Measurements from ENCODE around the gene ILK.

The ILK gene

DNA sequence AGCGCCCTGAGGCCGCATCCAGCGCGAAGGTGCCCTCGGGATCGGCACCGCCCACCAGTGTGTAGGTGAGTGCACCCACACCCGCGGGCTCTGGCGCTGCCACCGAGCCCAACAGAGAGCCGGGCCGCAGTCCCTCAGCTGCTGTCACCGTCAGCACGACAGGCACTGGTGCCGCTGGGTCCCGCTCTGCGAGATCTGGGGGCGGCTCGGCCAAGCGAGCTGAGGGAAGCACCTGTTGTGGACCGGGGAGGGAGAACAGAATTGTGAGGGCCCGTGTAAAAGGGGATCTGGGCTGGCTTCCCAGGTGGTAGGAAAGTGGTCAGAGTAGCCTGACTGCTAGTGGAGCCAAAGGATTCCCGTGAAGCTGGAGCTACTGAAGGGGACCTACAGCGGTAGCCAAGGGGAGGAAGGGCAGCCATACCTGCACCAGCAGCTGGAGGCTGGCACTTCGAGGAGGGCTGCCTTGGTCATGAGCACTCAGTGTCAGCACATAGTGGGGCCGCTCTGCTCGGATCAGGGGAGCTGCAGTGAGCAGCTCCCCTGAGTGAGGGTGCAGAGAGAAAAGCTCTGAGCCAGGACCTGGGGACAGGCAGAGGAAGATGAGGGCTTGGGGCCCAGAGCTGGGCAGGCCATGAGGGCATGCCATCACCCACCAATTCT is 27.2 kb downstream of the ILK start:
- Histone ChIP-seq H3K9ac (ENCODE audit: insufficient read length) (no peak overlapping the region), H3K9me3 (ENCODE audit: low read depth, low read length) (no peaks in the 10 kb centered on the region), H3K4me3 (no peak overlapping the region), H3K36me3 (ENCODE audit: insufficient read depth, low read length) (peaks cover 89% of the 10 kb centered on the region), H3K27ac (no peak overlapping the region)
- TF ChIP-seq POLR2AphosphoS5 (IDR thresholded peaks at IDR 0.05; ENCODE audit: borderline replicate concordance, low read depth, low read length): no peak
- TF ChIP-seq EZH2 (IDR thresholded peaks at IDR 0.05): no peak
- TF ChIP-seq FOXP2 (optimal IDR thresholded peaks at IDR 0.05; ENCODE audit: control extremely low read depth, extremely low read length, insufficient read depth): no peak
- no peak for DNase-seq (ENCODE audit: low read depth, low spot score)

- Histone ChIP-seq H3K36me3 (ENCODE audit: insufficient read depth, low read length) (peaks cover 85% of the 10 kb centered on the region), H3K4me3 (no peak overlapping the region), H3K9me3 (ENCODE audit: low read depth, low read length) (no peaks in the 10 kb centered on the region), H3K9ac (ENCODE audit: insufficient read length) (no peak overlapping the region), H3K27ac (no peak overlapping the region)
- no peak for TF ChIP-seq FOXP2 (optimal IDR thresholded peaks at IDR 0.05; ENCODE audit: control extremely low read depth, extremely low read length, insufficient read depth)
- no peak for TF ChIP-seq EZH2 (IDR thresholded peaks at IDR 0.05)
- TF ChIP-seq POLR2AphosphoS5 (IDR thresholded peaks at IDR 0.05; ENCODE audit: borderline replicate concordance, low read depth, low read length): no peak
- no peak for DNase-seq (ENCODE audit: low read depth, low spot score)
These were observed 27.9 kb downstream of the ILK start for GRCh38 chr11:6631361-6631890.

GRCh38 chr11:6632116-6633073 is 28.8 kb downstream of the ILK start:
- Histone ChIP-seq H3K27ac (no peak overlapping the region), H3K9me3 (ENCODE audit: low read depth, low read length) (no peaks in the 10 kb centered on the region), H3K4me3 (no peak overlapping the region), H3K36me3 (ENCODE audit: insufficient read depth, low read length) (peaks cover 84% of the 10 kb centered on the region), H3K9ac (ENCODE audit: insufficient read length) (no peak overlapping the region)
- no peak for DNase-seq (ENCODE audit: low read depth, low spot score)
- TF ChIP-seq FOXP2 (optimal IDR thresholded peaks at IDR 0.05; ENCODE audit: control extremely low read depth, extremely low read length, insufficient read depth): no peak
- TF ChIP-seq EZH2 (IDR thresholded peaks at IDR 0.05): no peak
- no peak for TF ChIP-seq POLR2AphosphoS5 (IDR thresholded peaks at IDR 0.05; ENCODE audit: borderline replicate concordance, low read depth, low read length)

DNA sequence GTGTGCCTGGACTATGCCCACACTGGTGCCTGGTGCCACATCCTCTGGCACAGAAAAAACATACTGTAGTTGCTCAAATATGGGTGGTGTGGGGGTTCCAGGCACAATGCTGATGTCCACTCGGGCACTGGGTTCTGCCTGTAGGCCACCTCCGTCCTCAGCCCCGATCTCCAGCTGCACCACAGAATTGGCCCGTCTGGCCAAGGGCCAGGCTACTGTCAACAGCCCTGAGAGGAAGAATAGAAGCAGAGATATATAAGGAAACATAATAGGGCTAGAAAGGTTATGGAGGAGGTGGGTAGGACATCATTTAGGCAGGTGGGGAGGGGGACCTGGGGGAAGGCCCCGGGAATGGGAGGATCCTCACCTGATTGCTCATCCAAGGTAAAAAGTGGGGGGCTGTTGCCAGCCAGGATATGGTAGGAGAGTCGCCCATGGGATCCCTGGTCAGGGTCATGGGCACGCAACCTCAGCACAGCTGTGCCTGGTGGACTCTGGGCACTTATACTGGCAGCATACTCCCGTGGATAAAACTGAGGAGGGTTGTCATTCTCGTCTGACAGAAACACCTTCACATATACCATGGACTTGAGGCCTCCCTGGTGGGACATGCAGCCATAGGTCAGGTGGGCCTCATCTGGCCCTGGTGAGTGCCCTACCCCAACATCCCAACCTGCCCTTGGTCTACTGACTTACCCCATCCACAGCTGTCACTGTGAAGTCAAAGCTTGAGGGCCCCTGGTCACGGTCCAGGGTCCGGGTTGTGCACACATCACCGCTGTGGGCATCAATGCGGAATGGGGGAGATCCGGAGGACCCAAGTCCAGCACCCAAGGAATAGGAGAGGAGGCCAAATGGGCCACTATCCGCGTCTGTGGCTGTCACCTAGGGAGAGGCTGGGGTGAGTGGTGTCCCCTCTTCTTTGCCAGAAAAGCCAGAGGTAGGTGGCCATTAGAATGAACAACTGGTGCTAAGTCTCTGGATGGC is 30.1 kb downstream of the ILK start:
- H3K4me3 ChIP-seq: no peak overlapping the region
- H3K36me3 ChIP-seq (ENCODE audit: insufficient read depth, low read length): peaks cover 81% of the 10 kb centered on the region
- H3K9me3 ChIP-seq (ENCODE audit: low read depth, low read length): no peaks in the 10 kb centered on the region
- no peak overlapping the region for H3K9ac ChIP-seq (ENCODE audit: insufficient read length)
- no peak overlapping the region for H3K27ac ChIP-seq
- no peak for TF ChIP-seq EZH2 (IDR thresholded peaks at IDR 0.05)
- no peak for TF ChIP-seq FOXP2 (optimal IDR thresholded peaks at IDR 0.05; ENCODE audit: control extremely low read depth, extremely low read length, insufficient read depth)
- TF ChIP-seq POLR2AphosphoS5 (IDR thresholded peaks at IDR 0.05; ENCODE audit: borderline replicate concordance, low read depth, low read length): no peak
- DNase-seq (ENCODE audit: low read depth, low spot score): no peak

DNA sequence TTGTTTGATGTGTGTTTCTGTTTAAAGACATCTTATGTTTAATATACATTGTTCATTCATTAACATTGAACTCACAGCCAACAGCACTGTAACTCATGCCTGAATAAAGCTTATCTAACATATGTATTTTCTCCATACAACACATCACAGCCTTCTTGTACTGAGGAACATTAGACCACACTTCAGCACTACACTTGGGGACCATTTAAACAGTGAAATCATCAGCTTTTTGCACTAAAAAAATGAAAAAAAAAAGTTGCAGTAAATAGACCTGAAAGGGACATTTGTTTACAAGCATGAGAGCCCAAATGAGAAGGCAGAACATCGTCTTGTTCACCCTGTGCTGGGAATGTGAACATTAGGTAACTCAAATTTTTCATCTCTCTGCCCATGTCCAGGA is 31.0 kb downstream of the ILK start:
- DNase-seq (ENCODE audit: low read depth, low spot score): no peak
- TF ChIP-seq EZH2 (IDR thresholded peaks at IDR 0.05) (no peak), FOXP2 (optimal IDR thresholded peaks at IDR 0.05; ENCODE audit: control extremely low read depth, extremely low read length, insufficient read depth) (no peak), POLR2AphosphoS5 (IDR thresholded peaks at IDR 0.05; ENCODE audit: borderline replicate concordance, low read depth, low read length) (no peak)
- no peak overlapping the region for H3K27ac ChIP-seq
- H3K36me3 ChIP-seq (ENCODE audit: insufficient read depth, low read length): peaks cover 80% of the 10 kb centered on the region
- H3K9me3 ChIP-seq (ENCODE audit: low read depth, low read length): no peaks in the 10 kb centered on the region
- H3K9ac ChIP-seq (ENCODE audit: insufficient read length): no peak overlapping the region
- no peak overlapping the region for H3K4me3 ChIP-seq

DNA sequence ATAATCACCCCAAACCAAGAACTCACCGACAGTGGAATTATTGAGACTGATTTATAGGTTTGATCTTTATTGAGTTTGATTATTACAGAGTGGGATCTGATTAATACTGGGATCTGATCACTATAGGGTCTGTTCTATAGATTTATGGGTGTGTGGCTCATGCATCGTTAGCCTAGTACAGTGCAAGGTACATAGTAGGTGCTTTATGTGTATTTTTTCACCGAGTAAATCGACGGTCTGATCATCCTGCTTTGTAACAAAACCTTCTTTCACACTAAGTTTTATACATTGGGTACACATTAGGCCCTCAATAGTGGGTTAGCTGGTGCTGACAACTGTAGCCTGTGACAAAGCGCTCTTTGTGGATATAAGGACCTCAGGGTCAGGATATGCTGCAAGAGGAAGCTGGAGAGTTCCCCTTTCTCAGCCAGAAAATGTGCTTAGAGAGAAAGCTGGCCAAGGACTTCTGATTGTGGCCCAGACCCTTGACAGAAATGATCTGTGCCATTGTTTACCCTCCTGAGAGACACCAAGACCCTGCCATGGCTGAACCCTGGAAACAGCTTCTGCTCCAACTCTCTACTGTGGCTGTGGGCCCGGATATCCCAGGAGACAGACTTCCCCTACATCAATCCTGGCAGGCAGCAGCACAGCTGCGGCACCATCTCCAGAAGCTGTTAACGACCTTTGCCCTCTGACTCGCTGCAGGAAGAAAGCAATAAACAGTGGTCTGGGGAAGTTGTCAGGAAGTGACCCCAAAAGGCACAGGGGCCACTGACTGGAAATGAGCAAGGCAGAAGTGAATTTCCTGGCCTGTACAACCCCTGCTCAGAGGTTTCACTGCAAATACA is 31.7 kb downstream of the ILK start:
- TF ChIP-seq POLR2AphosphoS5 (IDR thresholded peaks at IDR 0.05; ENCODE audit: borderline replicate concordance, low read depth, low read length) (no peak), FOXP2 (optimal IDR thresholded peaks at IDR 0.05; ENCODE audit: control extremely low read depth, extremely low read length, insufficient read depth) (no peak), EZH2 (IDR thresholded peaks at IDR 0.05) (no peak)
- Histone ChIP-seq H3K36me3 (ENCODE audit: insufficient read depth, low read length) (peaks cover 84% of the 10 kb centered on the region), H3K9ac (ENCODE audit: insufficient read length) (no peak overlapping the region), H3K27ac (peak overlapping the region; percentile 5; the same call in 1 of the 2 replicates), H3K4me3 (no peak overlapping the region), H3K9me3 (ENCODE audit: low read depth, low read length) (no peaks in the 10 kb centered on the region)
- DNase-seq (ENCODE audit: low read depth, low spot score): no peak

GRCh38 chr11:6636480-6636879 is 32.9 kb downstream of the ILK start:
- Histone ChIP-seq H3K27ac (no peak overlapping the region), H3K9ac (ENCODE audit: insufficient read length) (no peak overlapping the region), H3K4me3 (no peak overlapping the region), H3K36me3 (ENCODE audit: insufficient read depth, low read length) (peaks cover 85% of the 10 kb centered on the region), H3K9me3 (ENCODE audit: low read depth, low read length) (no peaks in the 10 kb centered on the region)
- TF ChIP-seq EZH2 (IDR thresholded peaks at IDR 0.05) (no peak), POLR2AphosphoS5 (IDR thresholded peaks at IDR 0.05; ENCODE audit: borderline replicate concordance, low read depth, low read length) (no peak), FOXP2 (optimal IDR thresholded peaks at IDR 0.05; ENCODE audit: control extremely low read depth, extremely low read length, insufficient read depth) (no peak)
- DNase-seq (ENCODE audit: low read depth, low spot score): no peak

All from SK-N-MC (cell line).